ENCODE results near the gene IFITM5. TPM values are rescaled to one million over a fixed set of nuclear protein-coding genes. Genes with fewer than 3 reads are reported as not detected.

The IFITM5 gene
- total RNA-seq, 1 donor from 2014 or later: not detected

- H3K27ac Mint-ChIP-seq (ENCODE audit: unreplicated experiment): no peak overlapping the region
- peaks cover 4% of the 10 kb centered on the region for H3K9me3 Mint-ChIP-seq (ENCODE audit: low read depth)
- DNase-seq (ENCODE audit: low spot score): peak; percentile 77
- H3K27me3 Mint-ChIP-seq (ENCODE audit: low read depth): peaks cover 7% of the 10 kb centered on the region
- no peak overlapping the region for H3K4me3 Mint-ChIP-seq (ENCODE audit: unreplicated experiment)
- H3K36me3 Mint-ChIP-seq (ENCODE audit: low read depth): peaks cover 1% of the 10 kb centered on the region
- no peaks in the 10 kb centered on the region for H3K4me1 Mint-ChIP-seq (ENCODE audit: low read depth)
- TF ChIP-seq CTCF (IDR thresholded peaks at IDR 0.05): no peak
These were observed 19.2 kb downstream of the IFITM5 start for GRCh38 chr11:279966-280705.

- H3K4me3 Mint-ChIP-seq (ENCODE audit: unreplicated experiment): no peak overlapping the region
- H3K27ac Mint-ChIP-seq (ENCODE audit: unreplicated experiment): no peak overlapping the region
- H3K27me3 Mint-ChIP-seq (ENCODE audit: low read depth): peaks cover 7% of the 10 kb centered on the region
- DNase-seq (ENCODE audit: low spot score): peak; percentile 81
- peaks cover 1% of the 10 kb centered on the region for H3K36me3 Mint-ChIP-seq (ENCODE audit: low read depth)
- H3K9me3 Mint-ChIP-seq (ENCODE audit: low read depth): peaks cover 4% of the 10 kb centered on the region
- no peaks in the 10 kb centered on the region for H3K4me1 Mint-ChIP-seq (ENCODE audit: low read depth)
- no peak for TF ChIP-seq CTCF (IDR thresholded peaks at IDR 0.05)
These were observed 20.0 kb downstream of the IFITM5 start for GRCh38 chr11:279040-279965.

GRCh38 chr11:278001-278951 is 21.1 kb downstream of the IFITM5 start, which contains the start of gene NLRP6:
TSS of gene NLRP6 (plus strand) at chr11:278407. CDS start at chr11:278570, 163 bp downstream.
- Mint-ChIP-seq H3K27ac (ENCODE audit: unreplicated experiment) (no peak within 1 kb of the TSS), H3K9me3 (ENCODE audit: low read depth) (peaks cover 4% of the 10 kb centered on the region), H3K27me3 (ENCODE audit: low read depth) (peaks cover 9% of the 10 kb centered on the region), H3K36me3 (ENCODE audit: low read depth) (peaks cover 1% of the 10 kb centered on the region), H3K4me1 (ENCODE audit: low read depth) (no peaks in the 10 kb centered on the region), H3K4me3 (ENCODE audit: unreplicated experiment) (no peak within 1 kb of the TSS)
- DNase-seq (ENCODE audit: low spot score): peak; percentile 59
- TF ChIP-seq CTCF (IDR thresholded peaks at IDR 0.05): no peak

GRCh38 chr11:276219-276618 is 23.1 kb downstream of the IFITM5 start:
- no peak for TF ChIP-seq CTCF (IDR thresholded peaks at IDR 0.05)
- Mint-ChIP-seq H3K27me3 (ENCODE audit: low read depth) (peaks cover 4% of the 10 kb centered on the region), H3K4me1 (ENCODE audit: low read depth) (no peaks in the 10 kb centered on the region), H3K4me3 (ENCODE audit: unreplicated experiment) (no peak overlapping the region), H3K27ac (ENCODE audit: unreplicated experiment) (no peak overlapping the region), H3K9me3 (ENCODE audit: low read depth) (peaks cover 4% of the 10 kb centered on the region), H3K36me3 (ENCODE audit: low read depth) (peaks cover 1% of the 10 kb centered on the region)
- no peak for DNase-seq (ENCODE audit: low spot score)

Data from chondrocyte (in vitro differentiated cells).